Cerebellar nuclear complex (tissue), 1 donor: ENCODE data around the gene ANKRD53.

Source experiments
- DNase-seq, 2 experiments: peaks; one replicate each; lab custom pipeline; 2025; lab: John Stamatoyannopoulos, UW

Gene ANKRD53

DNA sequence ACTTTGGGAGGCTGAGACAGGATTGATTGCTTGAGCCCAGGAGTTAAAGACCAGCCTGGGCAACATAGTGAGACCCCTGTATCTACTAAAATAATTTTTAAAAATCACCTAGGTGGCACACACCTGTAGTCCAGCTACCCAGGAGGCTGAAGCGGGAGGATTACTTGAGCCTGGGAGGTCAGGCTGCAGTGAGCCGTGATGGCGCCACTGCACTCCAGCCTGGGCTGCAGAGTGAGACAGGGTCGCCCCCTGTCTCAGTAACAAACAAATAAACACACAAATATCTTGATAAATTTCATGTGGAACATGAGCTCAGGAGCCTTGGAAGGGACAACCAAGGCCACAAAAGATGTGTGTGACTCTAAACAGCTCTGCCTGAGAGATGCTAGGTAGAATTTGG is 11.7 kb upstream of the ANKRD53 start:
- DNase-seq = no peak

DNA sequence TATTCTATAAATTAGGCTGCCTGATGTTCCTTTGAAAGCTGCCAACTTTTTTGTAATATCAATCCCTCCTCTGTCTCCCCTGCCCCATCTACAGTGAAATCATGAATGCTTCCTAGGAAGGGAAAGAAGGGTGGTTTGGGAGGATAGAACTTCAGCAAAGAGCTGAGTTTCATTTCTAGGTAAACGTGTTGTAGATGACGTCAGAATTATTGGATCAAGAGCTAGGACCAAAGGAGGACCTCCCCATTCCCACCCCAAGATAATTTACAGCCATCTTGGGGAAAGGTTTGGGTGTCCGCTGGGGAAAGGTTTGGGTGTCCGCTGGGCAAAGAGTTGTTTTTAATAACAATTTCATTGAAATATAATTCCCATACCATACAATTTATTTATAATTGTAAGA is 11.2 kb upstream of the ANKRD53 start:
- no peak for DNase-seq

DNA sequence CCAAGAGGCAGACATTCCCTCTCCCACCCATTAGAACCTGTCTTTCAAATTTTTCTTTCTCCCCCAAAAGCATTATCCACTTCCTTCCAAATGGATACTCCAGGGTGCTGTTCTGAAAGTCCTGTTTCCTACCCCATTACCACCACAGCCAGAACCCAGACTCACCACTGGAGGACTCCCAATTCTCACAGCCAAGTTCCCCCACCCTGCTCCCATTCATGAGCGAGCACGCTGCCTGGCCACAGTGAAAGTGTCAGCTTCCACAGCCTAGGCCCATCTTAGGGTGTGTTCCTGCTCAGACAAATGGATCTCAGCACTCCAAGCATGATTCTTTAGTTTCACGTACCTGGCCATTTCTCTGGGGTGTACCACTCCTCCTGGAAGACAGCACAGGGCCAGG is 3.8 kb upstream of the ANKRD53 start:
- DNase-seq = no peak

DNA sequence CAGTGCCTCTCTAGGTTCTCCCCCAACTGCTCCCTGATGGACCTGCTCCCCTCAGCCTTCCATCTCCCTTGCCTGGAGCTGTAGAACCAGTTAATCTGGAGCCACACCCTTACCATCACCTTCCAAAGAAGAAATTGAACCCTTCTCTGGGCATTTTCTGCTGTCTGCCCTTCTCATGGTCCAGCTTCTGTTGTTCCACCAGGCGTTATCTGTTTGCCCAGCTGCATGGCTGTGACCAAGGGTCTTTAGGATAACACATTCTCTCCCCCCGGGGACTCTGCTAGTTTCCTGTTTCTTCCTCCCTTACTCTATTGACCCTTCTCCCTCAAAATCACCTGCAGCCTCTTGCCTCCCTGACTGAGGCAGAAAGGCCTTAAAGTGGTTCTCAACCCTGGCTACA is 3.2 kb upstream of the ANKRD53 start:
- no peak for DNase-seq

GRCh38 chr2:70977605-70978205 is 725 bp upstream of the ANKRD53 start:
- no peak for DNase-seq

DNA sequence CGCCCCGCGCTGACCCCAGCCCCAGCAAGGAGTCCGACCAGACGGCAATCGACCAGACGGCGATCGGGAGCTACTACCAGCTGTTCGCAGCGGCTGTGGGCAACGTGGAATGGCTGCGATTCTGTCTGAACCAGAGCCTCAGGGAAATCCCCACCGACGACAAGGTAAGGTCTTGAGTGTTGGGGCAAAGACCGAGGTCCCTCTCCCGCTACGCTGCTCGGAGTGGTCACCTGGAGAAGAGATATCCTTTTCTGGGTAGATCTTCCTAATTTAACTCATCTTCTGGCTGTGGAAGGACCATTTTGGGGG is 704 bp downstream of the ANKRD53 start:
- DNase-seq = no peak

DNA sequence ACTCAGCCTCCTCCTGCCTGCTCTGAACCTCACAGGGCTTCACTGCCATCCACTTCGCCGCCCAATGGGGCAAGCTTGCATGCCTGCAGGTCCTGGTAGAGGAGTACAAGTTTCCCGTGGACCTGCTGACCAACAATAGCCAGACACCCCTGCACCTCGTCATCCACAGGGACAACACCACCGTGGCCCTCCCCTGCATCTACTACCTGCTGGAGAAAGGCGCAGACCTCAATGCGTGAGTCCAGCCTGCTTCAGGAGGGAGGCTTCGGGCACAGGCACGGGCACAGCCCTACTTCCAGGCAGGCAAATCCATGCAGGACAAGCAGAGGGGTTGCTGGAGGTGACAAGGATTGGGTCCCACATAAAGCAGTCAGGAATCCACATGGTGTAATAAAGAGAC is 1.2 kb downstream of the ANKRD53 start:
- no peak for DNase-seq

GRCh38 chr2:70981421-70981820 is 3.0 kb downstream of the ANKRD53 start:
- no peak for DNase-seq

DNA sequence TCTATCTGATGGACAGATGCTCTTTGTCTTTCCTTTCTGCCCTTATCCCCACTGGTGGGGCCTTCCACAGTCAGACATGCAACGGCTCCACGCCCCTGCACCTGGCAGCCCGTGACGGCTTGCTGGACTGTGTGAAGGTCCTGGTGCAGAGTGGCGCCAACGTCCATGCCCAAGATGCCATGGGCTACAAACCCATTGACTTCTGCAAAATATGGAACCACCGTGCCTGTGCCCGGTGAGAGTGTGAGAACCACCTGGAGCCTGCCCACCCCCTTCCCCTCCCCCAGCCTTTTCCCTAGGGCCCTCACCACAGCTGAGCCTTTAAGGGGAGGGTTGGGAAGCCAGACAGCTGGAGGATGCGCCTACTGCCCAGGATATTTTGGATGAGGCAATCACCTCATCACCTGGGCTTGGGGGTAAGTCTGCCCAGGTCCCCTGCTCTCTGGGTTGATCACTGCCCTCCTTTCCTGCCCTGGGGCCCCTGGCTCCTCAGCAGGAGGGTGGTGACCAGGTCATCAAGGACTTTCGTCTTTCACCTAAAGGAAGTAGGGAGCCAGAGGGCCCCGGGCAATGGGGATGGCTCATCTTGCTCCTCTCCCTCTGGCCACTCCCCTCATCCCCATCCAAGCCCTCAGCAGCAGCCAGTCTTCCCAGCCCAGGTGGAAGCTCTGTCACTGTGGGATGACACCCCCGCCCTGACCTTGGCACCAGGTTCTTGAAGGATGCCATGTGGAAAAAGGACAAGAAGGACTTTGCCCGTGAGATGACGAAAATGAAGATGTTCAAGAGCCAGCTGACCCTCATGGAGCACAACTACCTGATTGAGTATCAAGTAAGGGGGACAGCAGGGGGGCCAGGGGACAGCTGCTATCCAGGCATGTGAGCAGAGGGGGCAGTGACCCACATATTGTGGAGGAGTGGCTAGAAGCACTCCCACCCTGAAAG is 3.7 kb downstream of the ANKRD53 start:
- DNase-seq = no peak

DNA sequence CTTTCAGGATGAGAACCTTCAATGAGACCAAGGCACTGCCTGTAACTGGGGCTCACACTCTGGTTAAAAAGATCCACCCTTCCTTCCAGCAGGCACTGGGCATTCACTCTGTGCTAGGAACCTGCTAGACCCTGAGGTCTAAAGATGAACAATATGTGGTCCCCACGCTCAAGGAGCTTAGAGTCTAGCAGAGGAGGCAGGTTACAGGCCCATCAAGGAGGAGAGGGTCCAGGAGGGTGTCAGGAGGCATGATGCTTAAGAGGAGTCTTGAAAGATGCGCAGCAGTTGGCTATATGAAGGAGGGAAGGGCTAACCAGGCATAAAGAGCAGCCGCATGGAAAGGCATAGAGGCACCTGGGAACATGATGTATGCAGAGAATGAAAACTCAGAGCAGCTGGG is 4.5 kb downstream of the ANKRD53 start:
- no peak for DNase-seq

- DNase-seq = no peak
Measured at GRCh38 chr2:70983506-70984227, 5.2 kb downstream of the ANKRD53 start.

DNA sequence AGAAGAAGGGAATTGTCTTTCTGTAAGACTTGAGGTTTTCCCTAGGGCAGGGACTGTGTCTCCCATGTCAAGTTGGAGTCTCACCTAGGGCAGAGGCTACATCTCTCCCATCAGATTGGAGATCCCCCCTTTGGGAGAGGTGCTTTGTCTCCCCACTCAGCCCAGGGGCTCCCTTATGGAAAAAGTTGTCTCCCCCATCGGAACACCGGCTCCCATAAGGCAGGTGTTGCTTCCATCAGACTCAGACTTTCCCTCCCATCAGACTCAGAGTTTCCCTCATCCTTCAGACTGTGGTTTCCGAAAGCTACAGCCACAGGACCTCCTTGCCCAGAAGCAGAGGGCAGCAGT is 5.8 kb downstream of the ANKRD53 start:
- no peak for DNase-seq

DNA sequence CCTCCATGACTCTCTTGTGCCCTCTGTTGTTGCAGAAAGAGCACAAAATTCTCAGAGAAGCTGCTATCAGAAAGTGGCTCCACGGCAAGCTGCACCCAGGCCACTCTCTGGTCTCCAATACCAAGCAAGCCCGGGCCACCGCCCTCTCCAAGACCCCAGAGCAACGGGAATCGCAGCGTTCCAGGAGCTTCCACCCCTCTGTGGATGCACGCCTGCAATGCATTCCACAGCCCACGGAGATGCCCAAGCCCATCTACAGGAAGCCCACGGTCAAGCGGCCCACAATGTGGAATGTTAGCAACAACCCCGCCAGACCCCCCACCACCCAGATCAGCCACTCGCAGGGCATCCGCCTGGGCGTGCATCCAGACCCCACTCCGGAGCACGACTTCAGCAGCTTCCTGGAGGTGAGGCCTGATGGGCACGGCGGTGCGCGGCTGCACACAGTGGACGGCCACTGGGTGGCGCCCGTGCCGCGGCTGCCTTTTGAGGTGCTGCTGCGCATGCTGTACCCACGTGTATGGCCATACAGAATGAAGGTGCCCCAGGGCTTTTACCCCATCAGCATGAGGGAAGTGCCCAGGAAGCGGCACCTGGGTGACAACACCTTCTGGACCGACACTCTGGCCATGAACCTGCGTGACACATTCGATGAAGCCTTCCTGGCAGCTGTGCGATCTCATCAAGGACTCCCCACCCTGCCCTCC is 6.3 kb downstream of the ANKRD53 start:
- DNase-seq = no peak

- DNase-seq = no peak
Measured at GRCh38 chr2:70985283-70985688, 6.9 kb downstream of the ANKRD53 start.

GRCh38 chr2:70985956-70986355 is 7.5 kb downstream of the ANKRD53 start:
- no peak for DNase-seq

GRCh38 chr2:70986499-70987189 is 8.2 kb downstream of the ANKRD53 start:
- no peak for DNase-seq

DNA sequence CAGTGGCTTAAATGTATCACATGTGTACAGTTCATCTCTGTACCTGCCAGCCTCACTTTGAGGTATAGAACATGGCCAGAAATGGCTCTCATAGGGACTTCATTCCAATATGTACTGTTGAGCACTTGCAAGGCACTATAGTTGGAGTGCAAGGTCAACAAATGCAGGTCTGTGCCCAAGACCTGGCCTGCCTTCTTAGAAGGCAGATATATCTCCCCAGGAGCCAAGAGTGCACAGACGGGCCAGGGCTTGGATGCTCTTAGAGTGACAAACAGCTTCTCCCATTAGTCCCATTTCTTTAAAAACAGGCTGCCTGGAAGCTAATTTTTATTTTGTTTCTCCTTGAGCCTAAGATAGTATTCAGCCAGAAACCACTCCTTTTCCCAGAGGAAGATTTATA is 9.0 kb downstream of the ANKRD53 start:
- DNase-seq = no peak

DNA sequence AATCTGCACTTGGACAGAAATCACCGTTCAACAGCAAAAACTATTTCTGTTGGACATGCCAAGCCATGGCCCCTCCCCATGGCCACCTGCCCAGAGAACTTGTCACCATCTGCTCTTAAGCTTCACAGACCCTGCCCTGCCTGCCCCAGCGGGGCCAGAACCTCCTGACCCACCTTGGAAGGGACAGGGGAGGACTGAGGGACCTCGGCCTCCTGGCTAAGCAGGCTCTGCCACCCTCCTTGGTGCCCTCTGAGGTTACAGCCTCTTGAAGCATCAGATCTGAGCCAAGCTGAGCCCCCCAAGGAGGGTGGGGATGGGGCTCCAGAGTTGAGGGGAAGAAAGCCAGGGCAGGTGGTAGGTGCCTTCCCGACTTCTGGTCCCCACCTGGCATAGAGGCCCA is 9.7 kb downstream of the ANKRD53 start:
- DNase-seq = no peak

GRCh38 chr2:70988726-70989648 is 10.6 kb downstream of the ANKRD53 start:
- no peak for DNase-seq

DNA sequence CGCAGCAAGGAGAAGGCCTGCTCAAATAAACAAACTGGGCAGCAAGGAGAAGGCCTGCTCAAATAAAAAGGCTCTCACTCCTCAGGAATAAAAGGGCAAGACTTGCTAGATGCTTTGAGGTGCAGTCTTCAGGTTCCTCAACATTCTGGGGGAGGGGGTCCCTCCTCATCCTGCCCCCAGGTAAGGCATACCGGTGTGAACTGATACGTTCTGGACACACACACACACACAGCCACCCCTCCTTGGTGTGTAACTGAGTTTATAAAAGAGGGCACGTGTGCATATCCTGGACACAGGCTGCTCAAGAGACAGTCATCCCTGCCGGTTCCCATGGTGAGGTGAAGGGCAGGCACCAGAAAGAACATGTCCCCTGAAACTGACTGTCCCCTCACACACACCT is 11.8 kb downstream of the ANKRD53 start:
- DNase-seq = no peak

- no peak for DNase-seq
Measured at GRCh38 chr2:70991142-70991541, 12.7 kb downstream of the ANKRD53 start.
